ENCODE data around the gene MAST2. TPM values are rescaled to one million over a fixed set of nuclear protein-coding genes. Genes with fewer than 3 reads are reported as not detected.

Gene MAST2
- total RNA-seq, 2 donors from 2014 or later, result 9.9 TPM

GRCh38 chr1:45820788-45821187, 17.4 kb downstream of the MAST2 start:
- H3K4me1 ChIP-seq, result peaks cover 3% of the 10 kb centered on the region
- H3K9me3 ChIP-seq, result no peaks in the 10 kb centered on the region
- WGBS, 2 donors, result 86 to 98% methylated on average over 3 of the region's 3 CpGs
- ATAC-seq (no peak), DNase-seq (no peak)
- H3K27me3 ChIP-seq, result no peaks in the 10 kb centered on the region
- H3K4me3 ChIP-seq, result no peak overlapping the region
- intact Hi-C loops (cut with DNase I), result no loop called here
- TF ChIP-seq POLR2A (IDR thresholded peaks at IDR 0.05), result no peak
- TF ChIP-seq CTCF (IDR thresholded peaks at IDR 0.05), result no peak
- H3K36me3 ChIP-seq (replicated peaks in 1 of 2; ENCODE audit: insufficient read depth in 1 of 2, low read depth in 2 of 2), result peaks cover 0 to 2% of the 10 kb centered on the region in 2 donors
- no peak overlapping the region for H3K27ac ChIP-seq

- no peak overlapping the region for H3K27ac ChIP-seq
- WGBS, 2 donors, result 75 to 91% methylated on average over 1 of the region's 1 CpG
- H3K27me3 ChIP-seq, result no peaks in the 10 kb centered on the region
- H3K4me3 ChIP-seq, result no peak overlapping the region
- H3K4me1 ChIP-seq, result peaks cover 3% of the 10 kb centered on the region
- DNase-seq (no peak), ATAC-seq (no peak)
- intact Hi-C loops (cut with DNase I), result no loop called here
- H3K9me3 ChIP-seq, result no peaks in the 10 kb centered on the region
- TF ChIP-seq POLR2A (IDR thresholded peaks at IDR 0.05), result no peak
- TF ChIP-seq CTCF (IDR thresholded peaks at IDR 0.05), result no peak
- H3K36me3 ChIP-seq (replicated peaks in 1 of 2; ENCODE audit: insufficient read depth in 1 of 2, low read depth in 2 of 2), result peaks cover 0 to 2% of the 10 kb centered on the region in 2 donors
Observed at GRCh38 chr1:45822644-45823043, 19.2 kb downstream of the MAST2 start.

- Histone ChIP-seq H3K4me3 (no peak overlapping the region), H3K27ac (no peak overlapping the region), H3K36me3 (replicated peaks in 1 of 2; ENCODE audit: insufficient read depth in 1 of 2, low read depth in 2 of 2) (peaks cover 0 to 2% of the 10 kb centered on the region in 2 donors), H3K27me3 (no peaks in the 10 kb centered on the region), H3K4me1 (peaks cover 3% of the 10 kb centered on the region), H3K9me3 (no peaks in the 10 kb centered on the region)
- intact Hi-C loops (cut with DNase I), result no loop called here
- ATAC-seq (no peak), DNase-seq (no peak)
- no peak for TF ChIP-seq CTCF (IDR thresholded peaks at IDR 0.05)
- no peak for TF ChIP-seq POLR2A (IDR thresholded peaks at IDR 0.05)
- 97 to 100% methylated on average over 2 of the region's 2 CpGs for WGBS, 2 donors
Observed at GRCh38 chr1:45824607-45825006, 21.2 kb downstream of the MAST2 start.

GRCh38 chr1:45827256-45827655, 23.8 kb downstream of the MAST2 start:
- intact Hi-C loops (cut with DNase I), result no loop called here
- Histone ChIP-seq H3K4me1 (peaks cover 3% of the 10 kb centered on the region), H3K9me3 (no peaks in the 10 kb centered on the region), H3K36me3 (replicated peaks in 1 of 2; ENCODE audit: insufficient read depth in 1 of 2, low read depth in 2 of 2) (peaks cover 0 to 2% of the 10 kb centered on the region in 2 donors), H3K27me3 (no peaks in the 10 kb centered on the region), H3K4me3 (no peak overlapping the region), H3K27ac (no peak overlapping the region)
- WGBS, 2 donors, result 75 to 77% methylated on average over 2 of the region's 2 CpGs
- ATAC-seq (no peak), DNase-seq (no peak)
- TF ChIP-seq CTCF (IDR thresholded peaks at IDR 0.05), result no peak
- TF ChIP-seq POLR2A (IDR thresholded peaks at IDR 0.05), result no peak

GRCh38 chr1:45828841-45829240, 25.4 kb downstream of the MAST2 start:
- H3K36me3 ChIP-seq (replicated peaks in 1 of 2; ENCODE audit: insufficient read depth in 1 of 2, low read depth in 2 of 2), result peaks cover 0 to 2% of the 10 kb centered on the region in 2 donors
- ATAC-seq (no peak), DNase-seq (no peak)
- no peak overlapping the region for H3K27ac ChIP-seq
- intact Hi-C loops (cut with DNase I), result no loop called here
- no peaks in the 10 kb centered on the region for H3K9me3 ChIP-seq
- WGBS, 2 donors, result 89 to 91% methylated on average over 1 of the region's 1 CpG
- H3K27me3 ChIP-seq, result no peaks in the 10 kb centered on the region
- H3K4me1 ChIP-seq, result no peaks in the 10 kb centered on the region
- TF ChIP-seq CTCF (IDR thresholded peaks at IDR 0.05) (no peak), POLR2A (IDR thresholded peaks at IDR 0.05) (no peak)
- H3K4me3 ChIP-seq, result no peak overlapping the region
